ENCODE data around the gene ZNF708. TPM values are rescaled to one million over a fixed set of nuclear protein-coding genes. Genes with fewer than 3 reads are reported as not detected.
A peak's percentile ranks its signal among the peaks of the same experiment; 100 is the strongest.

The ZNF708 gene
- total and polyA plus RNA-seq, 2 of the 8 experiments (the other 6 are each of a cell fraction or from before 2014, with no cell fraction given): 4.1 to 40.0 TPM

DNA sequence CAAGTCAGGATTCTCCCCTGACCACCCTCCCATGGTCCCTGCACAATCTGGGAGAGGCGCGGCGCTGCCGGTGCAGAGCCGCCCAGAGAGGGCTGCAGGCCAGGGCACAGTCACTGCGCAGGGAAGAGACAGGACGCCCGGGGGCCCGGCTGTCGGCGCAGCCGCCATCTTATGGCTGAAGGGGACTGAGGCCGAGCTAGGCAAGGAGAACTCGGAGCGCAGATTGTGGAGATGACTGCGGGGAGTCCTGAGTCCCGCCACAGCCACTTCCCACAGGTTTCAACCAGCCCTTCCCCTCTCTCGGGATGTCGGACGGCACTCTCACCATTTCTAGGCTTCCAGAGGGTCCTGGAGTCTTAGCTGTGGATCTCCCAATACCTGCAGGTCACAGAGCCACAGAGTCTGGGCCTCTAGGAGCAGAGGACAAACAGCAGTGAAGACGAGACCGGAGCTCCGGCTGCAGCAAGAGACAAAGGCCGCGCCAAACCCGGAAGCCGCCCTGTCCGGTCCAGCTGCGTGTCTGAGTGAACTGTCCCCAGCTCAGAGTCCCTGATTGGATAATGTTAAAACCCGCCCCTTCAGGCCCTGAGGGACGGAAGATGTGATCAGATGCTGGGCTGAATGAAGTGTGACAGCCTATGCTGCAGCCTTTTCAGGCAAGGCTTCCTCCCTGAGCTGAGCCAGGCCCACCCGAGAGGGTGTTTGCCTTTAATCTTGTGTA, at the start of gene ZNF708 (continued):
- TF ChIP-seq, protein P1, sequence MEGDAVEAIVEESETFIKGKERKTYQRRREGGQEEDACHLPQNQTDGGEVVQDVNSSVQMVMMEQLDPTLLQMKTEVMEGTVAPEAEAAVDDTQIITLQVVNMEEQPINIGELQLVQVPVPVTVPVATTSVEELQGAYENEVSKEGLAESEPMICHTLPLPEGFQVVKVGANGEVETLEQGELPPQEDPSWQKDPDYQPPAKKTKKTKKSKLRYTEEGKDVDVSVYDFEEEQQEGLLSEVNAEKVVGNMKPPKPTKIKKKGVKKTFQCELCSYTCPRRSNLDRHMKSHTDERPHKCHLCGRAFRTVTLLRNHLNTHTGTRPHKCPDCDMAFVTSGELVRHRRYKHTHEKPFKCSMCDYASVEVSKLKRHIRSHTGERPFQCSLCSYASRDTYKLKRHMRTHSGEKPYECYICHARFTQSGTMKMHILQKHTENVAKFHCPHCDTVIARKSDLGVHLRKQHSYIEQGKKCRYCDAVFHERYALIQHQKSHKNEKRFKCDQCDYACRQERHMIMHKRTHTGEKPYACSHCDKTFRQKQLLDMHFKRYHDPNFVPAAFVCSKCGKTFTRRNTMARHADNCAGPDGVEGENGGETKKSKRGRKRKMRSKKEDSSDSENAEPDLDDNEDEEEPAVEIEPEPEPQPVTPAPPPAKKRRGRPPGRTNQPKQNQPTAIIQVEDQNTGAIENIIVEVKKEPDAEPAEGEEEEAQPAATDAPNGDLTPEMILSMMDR (IDR thresholded peaks at IDR 0.05; ENCODE audit: control extremely low read depth in 1 of 3, insufficient read depth in 1 of 3, low read depth in 1 of 3, low read length in 3 of 3): no peak
- no peak for TF ChIP-seq CBX5 (IDR thresholded peaks at IDR 0.05; ENCODE audit: low read depth, low read length)
- TF ChIP-seq CHD2 (IDR thresholded peaks at IDR 0.05; ENCODE audit: low read length): no peak
- TF ChIP-seq SIN3A (conservative IDR thresholded peaks at IDR 0.05 in 1 of 2, IDR thresholded peaks at IDR 0.05 in 1 of 2; ENCODE audit: low read depth in 1 of 2, low read length in 2 of 2): peak; percentile 86 to 91; a peak in 3 of 4 replicates
- TF ChIP-seq, protein P2, sequence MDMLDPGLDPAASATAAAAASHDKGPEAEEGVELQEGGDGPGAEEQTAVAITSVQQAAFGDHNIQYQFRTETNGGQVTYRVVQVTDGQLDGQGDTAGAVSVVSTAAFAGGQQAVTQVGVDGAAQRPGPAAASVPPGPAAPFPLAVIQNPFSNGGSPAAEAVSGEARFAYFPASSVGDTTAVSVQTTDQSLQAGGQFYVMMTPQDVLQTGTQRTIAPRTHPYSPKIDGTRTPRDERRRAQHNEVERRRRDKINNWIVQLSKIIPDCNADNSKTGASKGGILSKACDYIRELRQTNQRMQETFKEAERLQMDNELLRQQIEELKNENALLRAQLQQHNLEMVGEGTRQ (IDR thresholded peaks at IDR 0.05; ENCODE audit: low read length): no peak
- no peak for TF ChIP-seq RAD21 (IDR thresholded peaks at IDR 0.05 in 1 of 2, conservative IDR thresholded peaks at IDR 0.05 in 1 of 2; ENCODE audit: low read depth in 2 of 2, low read length in 2 of 2)
- no peak for TF ChIP-seq FOSL1 (IDR thresholded peaks at IDR 0.05; ENCODE audit: insufficient read depth, low read depth, low read length)
- peak; percentile 23; the same call in 1 of the 2 replicates for TF ChIP-seq MAX (IDR thresholded peaks at IDR 0.05)
- no peak for TF ChIP-seq KDM1A (IDR thresholded peaks at IDR 0.05; ENCODE audit: borderline replicate concordance, low read length)
- TF ChIP-seq NANOG (IDR thresholded peaks at IDR 0.05; ENCODE audit: insufficient read depth, low read depth, low read length, poor library complexity, severe bottlenecking): no peak
- no peak for TF ChIP-seq MAFK (IDR thresholded peaks at IDR 0.05; ENCODE audit: low read depth, low read length)
- TF ChIP-seq NRF1 (IDR thresholded peaks at IDR 0.05; ENCODE audit: low read depth, low read length): no peak
- peak; percentile 91 for TF ChIP-seq TBP (IDR thresholded peaks at IDR 0.05; ENCODE audit: low read depth, low read length)
- TF ChIP-seq BRCA1 (IDR thresholded peaks at IDR 0.05; ENCODE audit: low read depth, low read length): no peak
- TF ChIP-seq SP2 (IDR thresholded peaks at IDR 0.05; ENCODE audit: low read length): no peak
- peak; percentile 98 for TF ChIP-seq TAF1 (IDR thresholded peaks at IDR 0.05; ENCODE audit: low read depth, low read length)
- TF ChIP-seq EGR1 (IDR thresholded peaks at IDR 0.05; ENCODE audit: borderline replicate concordance, low read depth, low read length): no peak
- peak; percentile 77 for TF ChIP-seq TAF7 (optimal IDR thresholded peaks at IDR 0.05; ENCODE audit: borderline replicate concordance, low read depth, low read length)
- TF ChIP-seq PHF8 (conservative IDR thresholded peaks at IDR 0.05; ENCODE audit: low read depth, low read length): peak; percentile 91
- no peak; the same call in 1 of the 2 replicates for TF ChIP-seq CHD1 (IDR thresholded peaks at IDR 0.05; ENCODE audit: low read depth, low read length)
